SK-N-SH (cell line): ENCODE results near the gene HPRT1.

ENCODE experiments used
- ELF1 ChIP-seq: IDR thresholded peaks from 2 replicates; pipeline ENCODE4 v1.4.0; 2012
- FOXJ3 ChIP-seq: sonication (generic); formaldehyde crosslinking; IDR thresholded peaks from 2 replicates; pipeline ENCODE4 v1.5.1; 2020; ENCODE audit warnings: mild to moderate bottlenecking, missing genetic modification reagents
- RAD21 ChIP-seq: IDR thresholded peaks from 2 replicates; pipeline ENCODE4 v1.6.1; 2012; ENCODE audit warnings: mild to moderate bottlenecking, low read length
- TAF1 ChIP-seq: IDR thresholded peaks from 2 replicates; pipeline ENCODE4 v1.6.1; 2012; ENCODE audit warnings: low read depth, mild to moderate bottlenecking, low read length, moderate library complexity, borderline replicate concordance
- TF ChIP-seq, protein P1 (sequence below): fragments of 200-600 bp; sonication (generic); IDR thresholded peaks from 2 replicates; pipeline ENCODE4 v1.6.1; 2017; ENCODE audit warnings: antibody characterized with exemption, mild to moderate bottlenecking, moderate library complexity

DNA sequence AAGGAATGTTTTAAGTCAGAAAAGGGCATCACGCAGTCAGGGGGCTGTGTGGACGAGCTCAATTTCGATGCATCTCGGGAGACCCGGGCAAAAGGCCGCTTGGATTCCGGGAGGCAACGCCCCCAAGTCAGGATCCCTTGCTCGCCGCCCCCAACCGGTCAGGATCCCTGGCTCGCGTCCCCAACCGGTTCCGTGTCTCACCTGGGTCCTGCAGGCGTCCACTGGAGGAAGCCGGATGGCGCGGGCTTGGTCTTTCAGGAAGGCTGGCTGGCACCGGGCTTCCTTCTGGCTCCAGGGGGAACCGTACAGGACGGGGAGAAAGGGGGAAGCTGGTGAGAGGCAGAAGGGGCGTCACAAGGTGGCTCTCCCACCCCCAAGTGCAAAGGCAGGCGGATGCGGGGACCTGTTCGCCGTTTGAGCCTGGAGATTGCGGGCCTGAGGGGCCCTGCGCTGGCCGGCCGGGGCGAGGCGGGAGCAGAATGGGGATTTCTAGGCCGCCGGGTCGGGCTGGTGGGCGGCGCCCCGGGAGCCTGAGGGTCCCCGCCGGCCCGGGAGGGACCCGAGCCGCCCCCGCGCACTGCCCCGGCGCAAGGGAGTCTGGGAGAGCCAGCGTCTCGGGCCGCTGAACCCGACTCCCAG lies 84.7 kb downstream of the HPRT1 start:
- TF ChIP-seq RAD21 (no peak), ELF1 (no peak), TAF1 (no peak), FOXJ3 (CRISPR knock-in tag) (no peak)
- TF ChIP-seq, protein P1, sequence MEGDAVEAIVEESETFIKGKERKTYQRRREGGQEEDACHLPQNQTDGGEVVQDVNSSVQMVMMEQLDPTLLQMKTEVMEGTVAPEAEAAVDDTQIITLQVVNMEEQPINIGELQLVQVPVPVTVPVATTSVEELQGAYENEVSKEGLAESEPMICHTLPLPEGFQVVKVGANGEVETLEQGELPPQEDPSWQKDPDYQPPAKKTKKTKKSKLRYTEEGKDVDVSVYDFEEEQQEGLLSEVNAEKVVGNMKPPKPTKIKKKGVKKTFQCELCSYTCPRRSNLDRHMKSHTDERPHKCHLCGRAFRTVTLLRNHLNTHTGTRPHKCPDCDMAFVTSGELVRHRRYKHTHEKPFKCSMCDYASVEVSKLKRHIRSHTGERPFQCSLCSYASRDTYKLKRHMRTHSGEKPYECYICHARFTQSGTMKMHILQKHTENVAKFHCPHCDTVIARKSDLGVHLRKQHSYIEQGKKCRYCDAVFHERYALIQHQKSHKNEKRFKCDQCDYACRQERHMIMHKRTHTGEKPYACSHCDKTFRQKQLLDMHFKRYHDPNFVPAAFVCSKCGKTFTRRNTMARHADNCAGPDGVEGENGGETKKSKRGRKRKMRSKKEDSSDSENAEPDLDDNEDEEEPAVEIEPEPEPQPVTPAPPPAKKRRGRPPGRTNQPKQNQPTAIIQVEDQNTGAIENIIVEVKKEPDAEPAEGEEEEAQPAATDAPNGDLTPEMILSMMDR: no peak
